Amniotic stem cell (primary cell): ENCODE data around the gene SOAT1.

Source experiments
- DNase-seq: peaks from one replicate; lab custom pipeline; 2025; lab: John Stamatoyannopoulos, UW

SOAT1 gene

GRCh38 chr1:179305450-179305849, 11.9 kb downstream of the SOAT1 start:
- no peak for DNase-seq

DNA sequence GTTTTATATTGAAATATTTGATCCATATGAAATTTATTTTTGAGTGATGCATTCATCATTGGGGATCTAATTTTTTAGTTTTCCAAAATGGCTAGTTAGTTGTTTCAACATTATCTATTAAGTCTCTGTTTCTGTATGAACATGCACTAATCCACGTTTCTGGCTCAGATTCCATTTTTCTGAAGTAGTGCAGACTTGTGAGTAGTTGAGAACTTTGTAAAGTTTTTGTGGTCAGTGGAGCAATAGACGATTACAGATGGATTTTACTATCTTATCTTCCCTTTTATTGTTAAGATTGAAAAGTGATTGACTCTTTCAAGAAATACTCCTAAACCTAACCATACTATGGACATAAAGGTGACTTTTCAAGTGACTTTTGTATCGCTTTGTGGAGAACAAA, 16.7 kb downstream of the SOAT1 start:
- no peak for DNase-seq

- no peak for DNase-seq
These were observed 17.1 kb downstream of the SOAT1 start for GRCh38 chr1:179310721-179311120.

GRCh38 chr1:179311149-179311700, 17.6 kb downstream of the SOAT1 start:
- no peak for DNase-seq

DNA sequence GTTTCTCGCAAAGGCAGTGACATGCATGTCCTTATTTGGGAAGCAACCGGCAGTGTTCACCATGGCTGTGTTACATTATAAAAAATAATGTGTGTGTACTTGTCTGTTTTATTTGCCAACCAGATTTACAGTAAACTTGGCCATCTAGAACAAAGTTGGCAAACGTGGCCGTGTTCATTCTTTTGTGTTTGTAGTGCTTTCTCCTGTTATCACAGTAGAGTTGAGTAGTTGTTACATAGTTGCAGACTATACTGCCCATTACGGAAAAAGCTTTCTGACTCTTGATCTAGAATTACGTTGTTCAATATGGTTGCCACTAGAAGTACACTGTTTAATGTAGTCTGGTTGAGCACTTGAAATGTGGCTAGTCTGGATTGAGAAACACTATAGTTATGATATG, 19.4 kb downstream of the SOAT1 start:
- DNase-seq, result no peak

DNA sequence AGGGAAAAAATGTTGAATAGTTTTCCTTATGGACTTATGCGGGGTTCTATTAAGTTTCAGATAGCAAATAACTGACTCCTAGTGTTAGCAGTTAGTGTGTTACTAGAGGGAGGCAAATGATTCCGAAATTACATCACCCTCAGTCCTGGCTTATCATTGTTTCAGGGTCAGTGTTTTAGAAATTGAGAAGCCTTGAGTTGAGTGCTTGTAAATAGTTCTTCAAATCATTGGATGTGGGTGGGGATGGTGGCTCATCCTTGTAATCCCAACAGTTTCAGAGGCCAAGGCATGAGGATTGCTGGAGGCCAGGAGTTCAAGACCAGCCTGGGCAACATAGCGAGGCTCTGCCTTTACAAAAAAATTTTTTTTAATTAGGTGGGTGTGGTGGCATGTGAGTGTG, 21.3 kb downstream of the SOAT1 start:
- no peak for DNase-seq

- no peak for DNase-seq
These were observed 24.9 kb downstream of the SOAT1 start for GRCh38 chr1:179318491-179318890.

DNA sequence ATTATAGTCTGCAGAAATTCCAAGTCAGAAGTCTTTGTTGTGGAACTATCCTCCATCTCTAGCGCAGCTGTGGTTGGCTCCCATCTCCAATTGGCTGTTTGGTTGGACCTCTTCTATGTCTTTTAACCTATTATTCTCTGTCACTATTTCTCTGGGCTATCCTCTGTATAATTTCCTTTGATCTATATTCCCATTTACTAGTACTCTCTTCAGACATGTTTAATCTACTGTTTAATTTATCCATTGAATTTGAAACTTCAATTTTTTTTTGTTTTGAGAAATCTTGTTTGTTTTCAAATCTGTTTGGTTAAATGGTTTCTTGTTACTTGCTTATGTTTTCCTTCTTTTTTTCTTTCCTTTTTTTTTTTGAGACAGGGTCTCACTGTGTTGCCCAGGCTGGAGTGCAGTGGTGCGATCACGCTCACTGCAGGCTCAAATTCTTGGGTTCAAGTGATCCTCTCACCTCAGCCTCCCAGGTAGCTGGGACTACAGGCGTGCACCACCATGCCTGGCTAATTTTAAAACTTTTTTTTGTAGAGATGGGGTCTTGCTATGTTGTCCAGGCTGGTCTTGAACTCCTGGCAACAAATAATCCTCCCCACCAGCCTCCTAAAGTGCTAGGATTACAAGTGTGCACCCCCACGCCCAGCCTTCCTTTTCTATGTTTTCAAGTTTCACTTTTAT, 28.1 kb downstream of the SOAT1 start:
- no peak for DNase-seq

- no peak for DNase-seq
These were observed 29.0 kb downstream of the SOAT1 start for GRCh38 chr1:179322557-179322956.

DNA sequence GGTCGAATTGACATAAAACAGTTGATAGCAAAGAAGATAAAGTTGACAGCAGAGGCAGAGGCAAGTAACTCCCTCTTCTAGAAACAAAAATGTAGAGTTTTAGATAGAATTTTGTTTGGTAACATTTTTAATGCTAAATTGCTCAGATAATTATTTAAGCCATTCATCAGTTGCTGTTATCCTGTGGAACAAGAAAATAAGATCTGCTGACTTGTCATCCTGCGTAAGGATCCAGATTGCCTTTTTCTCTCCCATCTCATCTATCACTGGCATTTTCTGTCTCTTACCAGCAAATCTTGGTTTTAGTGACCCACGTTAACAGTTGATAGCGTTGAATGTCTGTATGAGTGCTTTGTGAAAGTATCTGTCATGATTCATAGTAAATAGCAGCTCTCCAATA, 29.8 kb downstream of the SOAT1 start:
- DNase-seq, result no peak

DNA sequence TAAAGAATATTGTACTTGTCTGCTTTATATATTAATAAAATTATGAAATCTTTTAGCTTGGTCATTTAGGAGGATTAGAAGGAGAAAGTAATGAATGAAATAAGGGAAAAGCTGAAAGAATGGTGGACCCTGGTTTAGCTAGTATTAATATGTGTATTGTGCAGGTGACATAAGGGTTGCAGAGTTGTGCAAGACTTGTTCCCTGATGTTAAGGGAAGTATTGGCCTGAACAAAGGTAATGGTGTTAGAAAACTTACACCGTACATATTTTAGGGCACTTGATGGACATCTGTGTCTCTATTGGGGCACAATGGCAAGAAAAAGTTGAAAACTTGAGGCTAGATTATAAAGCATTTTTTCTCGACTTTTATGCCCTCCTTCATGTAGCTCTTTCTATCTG, 32.2 kb downstream of the SOAT1 start:
- no peak for DNase-seq

DNA sequence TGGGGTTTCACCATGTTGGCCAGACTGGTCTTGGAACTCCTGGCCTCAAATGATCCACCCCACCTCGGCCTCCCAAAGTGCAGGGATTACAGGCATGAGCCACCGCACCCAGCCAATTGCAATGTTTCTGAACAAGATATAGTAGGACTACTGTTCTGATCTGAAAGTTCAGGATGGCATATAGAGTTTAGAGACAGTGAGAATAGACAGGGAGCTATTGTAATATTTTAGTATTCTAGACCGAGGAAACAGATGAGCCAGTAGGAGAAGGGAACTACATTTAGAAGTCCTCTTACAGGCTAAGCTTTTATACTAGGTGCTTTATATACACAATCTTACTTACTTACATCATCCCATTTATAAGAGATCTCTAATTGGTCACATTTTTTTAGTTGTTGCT, 33.1 kb downstream of the SOAT1 start:
- no peak for DNase-seq

GRCh38 chr1:179327196-179327595, 33.6 kb downstream of the SOAT1 start:
- no peak for DNase-seq

GRCh38 chr1:179327679-179328078, 34.1 kb downstream of the SOAT1 start:
- no peak for DNase-seq

GRCh38 chr1:179329862-179330261, 36.3 kb downstream of the SOAT1 start:
- no peak for DNase-seq

DNA sequence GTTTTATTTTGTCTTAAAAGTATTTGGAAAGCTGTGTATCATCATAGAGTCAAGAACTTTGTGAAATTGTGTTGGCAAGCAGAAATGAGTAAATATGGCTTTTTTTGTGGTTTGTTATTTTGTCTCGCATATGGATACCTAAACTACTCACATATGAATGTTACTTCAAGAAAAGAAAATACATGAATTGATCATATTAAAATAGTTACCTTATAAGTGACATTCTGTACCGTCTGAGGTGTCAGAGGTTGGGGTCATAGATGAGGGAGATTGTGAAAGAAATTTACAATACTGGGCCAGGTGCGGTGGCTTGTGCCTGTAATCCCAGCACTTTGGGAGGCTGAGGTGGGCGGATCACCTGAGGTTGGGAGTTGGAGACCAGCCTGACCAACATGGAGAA, 40.8 kb downstream of the SOAT1 start:
- DNase-seq, result no peak

GRCh38 chr1:179337288-179337687, 43.7 kb downstream of the SOAT1 start:
- no peak for DNase-seq

GRCh38 chr1:179337942-179338560, 44.5 kb downstream of the SOAT1 start:
- DNase-seq, result no peak

DNA sequence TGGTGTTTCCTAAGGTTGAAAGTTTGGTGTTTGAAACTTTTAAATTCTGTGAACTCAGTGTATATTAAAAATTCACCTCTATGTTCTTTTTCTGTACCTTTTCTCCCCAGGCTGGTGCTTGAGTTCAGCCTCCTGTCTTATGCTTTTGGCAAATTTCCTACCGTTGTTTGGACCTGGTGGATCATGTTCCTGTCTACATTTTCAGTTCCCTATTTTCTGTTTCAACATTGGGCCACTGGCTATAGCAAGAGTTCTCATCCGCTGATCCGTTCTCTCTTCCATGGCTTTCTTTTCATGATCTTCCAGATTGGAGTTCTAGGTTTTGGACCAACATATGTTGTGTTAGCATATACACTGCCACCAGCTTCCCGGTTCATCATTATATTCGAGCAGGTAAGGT, 47.3 kb downstream of the SOAT1 start:
- DNase-seq, result no peak

- DNase-seq, result no peak
These were observed 48.4 kb downstream of the SOAT1 start for GRCh38 chr1:179341943-179342547.

- DNase-seq, result no peak
These were observed 49.3 kb downstream of the SOAT1 start for GRCh38 chr1:179342740-179343404.

DNA sequence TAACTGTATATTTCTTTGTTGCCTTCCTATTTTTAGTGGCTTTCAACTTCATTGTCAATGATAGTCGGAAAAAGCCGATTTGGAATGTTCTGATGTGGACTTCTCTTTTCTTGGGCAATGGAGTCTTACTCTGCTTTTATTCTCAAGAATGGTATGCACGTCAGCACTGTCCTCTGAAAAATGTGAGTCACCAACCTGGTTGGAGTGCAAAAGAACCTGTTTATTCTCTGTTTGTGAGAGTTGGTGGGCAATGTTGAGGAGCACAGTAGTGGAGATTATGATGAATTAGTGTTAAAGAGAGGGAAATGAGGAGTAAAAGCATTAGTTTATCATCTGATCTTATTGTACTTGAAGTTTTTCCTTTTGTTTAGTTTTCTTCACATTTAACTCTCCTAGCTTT, 57.7 kb downstream of the SOAT1 start:
- DNase-seq, result no peak

- DNase-seq, result no peak
These were observed 58.6 kb downstream of the SOAT1 start for GRCh38 chr1:179352236-179352635.
